Astrocyte of the spinal cord (primary cell): Measurements from ENCODE around the gene OMA1.
A peak's percentile ranks its signal among the peaks of the same experiment; 100 is the strongest.

Source experiments
- DNase-seq: peaks from one replicate; pipeline ENCODE4 v3.0.0; 2011; ENCODE audit warnings: low read depth, low spot score
- H3K4me3 ChIP-seq: 2 replicates; pipeline ENCODE4 v1.5.1; 2011; ENCODE audit warnings: low read depth, mild to moderate bottlenecking, low read length, moderate library complexity
- CTCF ChIP-seq: IDR thresholded peaks from 2 replicates; pipeline ENCODE4 v1.5.1; 2012; ENCODE audit warnings: low read depth, mild to moderate bottlenecking, low read length, inconsistent platforms
- in situ Hi-C: cut with HindIII; loops from 2 replicates; pipeline ENCODE4 v1.10.0; 2017; ENCODE audit warnings: low sequenced_read_pairs

The OMA1 gene

GRCh38 chr1:58447042-58447441 lies 99.5 kb downstream of the OMA1 start:
- DNase-seq = no peak
- no peak overlapping the region for H3K4me3 ChIP-seq
- TF ChIP-seq CTCF = no peak
- in situ Hi-C loops = no loop called here

- no peak overlapping the region for H3K4me3 ChIP-seq
- DNase-seq = no peak
- TF ChIP-seq CTCF = no peak
- in situ Hi-C loops = no loop called here
Observed at GRCh38 chr1:58446368-58446767, 100.2 kb downstream of the OMA1 start.

GRCh38 chr1:58443986-58444868 lies 102.3 kb downstream of the OMA1 start:
- no peak for TF ChIP-seq CTCF
- no peak overlapping the region for H3K4me3 ChIP-seq
- in situ Hi-C loops = no loop called here
- DNase-seq = no peak

- TF ChIP-seq CTCF = no peak
- H3K4me3 ChIP-seq = no peak overlapping the region
- DNase-seq = peak; percentile 43
- in situ Hi-C loops = no loop called here
Observed at GRCh38 chr1:58442114-58442513, 104.4 kb downstream of the OMA1 start.

- DNase-seq = no peak
- H3K4me3 ChIP-seq = no peak overlapping the region
- no peak for TF ChIP-seq CTCF
- in situ Hi-C loops = no loop called here
Observed at GRCh38 chr1:58441699-58442098, 104.8 kb downstream of the OMA1 start.

GRCh38 chr1:58440696-58441095 lies 105.8 kb downstream of the OMA1 start:
- in situ Hi-C loops = no loop called here
- no peak overlapping the region for H3K4me3 ChIP-seq
- TF ChIP-seq CTCF = no peak
- DNase-seq = no peak

- TF ChIP-seq CTCF = no peak
- DNase-seq = no peak
- no peak overlapping the region for H3K4me3 ChIP-seq
- in situ Hi-C loops = no loop called here
Observed at GRCh38 chr1:58439946-58440345, 106.6 kb downstream of the OMA1 start.
